OCI-LY7 (cell line): ENCODE results near the gene NPC1. TPM values are rescaled to one million over a fixed set of nuclear protein-coding genes. Genes with fewer than 3 reads are reported as not detected.

Experiments used
- BruUV-seq: library from RNA; stranded (reverse); fragments of 400-500 nt; replicated peaks from 2 replicates; lab custom pipeline; 2021; lab: Mats Ljungman, UMichigan
- CTCF ChIA-PET: fragments of 300-600 bp; sonication (Branson Sonifier 250); formaldehyde crosslinking; loops from one replicate; lab custom pipeline; 2022; ENCODE audit warnings: antibody characterized with exemption; ENCODE audit not compliant: unreplicated experiment; lab: Charles Lee
- POLR2A ChIA-PET: fragments of 300-600 bp; sonication (Branson Sonifier 250); formaldehyde crosslinking; loops from one replicate; lab custom pipeline; 2022; ENCODE audit warnings: antibody characterized with exemption; lab: Charles Lee
- DNase-seq: peaks from one replicate; pipeline ENCODE4 v3.0.0-alpha.2; 2015; ENCODE audit warnings: low spot score
- H2AFZ ChIP-seq: fragments of 200-600 bp; sonication (generic), shearing (Covaris generic); 2 replicates; pipeline ENCODE4 v1.6.1; 2014; ENCODE audit warnings: mild to moderate bottlenecking, antibody characterized with exemption, low read length, moderate library complexity
- H3K27ac ChIP-seq: fragments of 200-600 bp; sonication (generic); 2 replicates; pipeline ENCODE4 v1.5.1; 2014; ENCODE audit warnings: mixed run types, low read depth, mild to moderate bottlenecking, moderate library complexity, low read length, inconsistent platforms; ENCODE audit not compliant: poor library complexity, severe bottlenecking
- H3K36me3 ChIP-seq: fragments of 200-600 bp; sonication (generic); 2 replicates; pipeline ENCODE4 v1.6.1; 2014; ENCODE audit warnings: mild to moderate bottlenecking, antibody characterized with exemption, low read length, moderate library complexity, mixed read lengths; ENCODE audit not compliant: insufficient read depth
- H3K4me1 ChIP-seq: fragments of 200-600 bp; sonication (generic); 2 replicates; pipeline ENCODE4 v1.5.1; 2014; ENCODE audit warnings: mild to moderate bottlenecking, low read length; ENCODE audit not compliant: insufficient read depth, poor library complexity, severe bottlenecking
- H3K4me2 ChIP-seq: fragments of 200-600 bp; sonication (generic); 2 replicates; pipeline ENCODE4 v1.6.1; 2014; ENCODE audit warnings: mild to moderate bottlenecking, low read length
- H3K4me3 ChIP-seq: fragments of 200-600 bp; sonication (generic); 2 replicates; pipeline ENCODE4 v1.5.1; 2014; ENCODE audit warnings: mild to moderate bottlenecking, low read depth, low read length; ENCODE audit not compliant: poor library complexity, severe bottlenecking
- H3K79me2 ChIP-seq: fragments of 200-600 bp; sonication (generic); 2 replicates; pipeline ENCODE4 v1.6.1; 2016; ENCODE audit warnings: low read depth, mild to moderate bottlenecking, low read length, moderate library complexity, mixed read lengths; ENCODE audit not compliant: insufficient read depth
- H3K9me2 ChIP-seq: fragments of 200-600 bp; sonication (generic); 2 replicates; pipeline ENCODE4 v1.6.1; 2016; ENCODE audit warnings: mild to moderate bottlenecking, low read length, mixed read lengths; ENCODE audit not compliant: insufficient read depth
- H3K9me3 ChIP-seq: fragments of 200-600 bp; sonication (generic); 2 replicates; pipeline ENCODE4 v1.6.1; 2014; ENCODE audit warnings: mild to moderate bottlenecking, mixed run types, low read length, mixed read lengths
- H4K20me1 ChIP-seq: fragments of 200-600 bp; sonication (generic); 2 replicates; pipeline ENCODE4 v1.6.1; 2014; ENCODE audit warnings: mild to moderate bottlenecking, antibody characterized with exemption, low read length, moderate library complexity, mixed read lengths; ENCODE audit not compliant: insufficient read depth
- CTCF ChIP-seq: fragments of 200-600 bp; sonication (generic); conservative IDR thresholded peaks from 2 replicates; pipeline ENCODE4 v1.5.1; 2014; ENCODE audit warnings: mild to moderate bottlenecking, antibody characterized with exemption, low read length, moderate library complexity, mixed read lengths
- EZH2phosphoT487 ChIP-seq: fragments of 200-600 bp; sonication (generic); IDR thresholded peaks from 2 replicates; pipeline ENCODE4 v1.6.1; 2018; ENCODE audit warnings: low read depth, borderline replicate concordance, mild to moderate bottlenecking, mixed run types, antibody characterized with exemption, low read length, moderate library complexity, mixed read lengths
- intact Hi-C: fragments of 100-400 bp; cut with micrococcal nuclease; formaldehyde crosslinking; loops from one replicate; pipeline ENCODE4 v1.10.0; 2022; ENCODE audit not compliant: unreplicated experiment
- total RNA-seq, 2 experiments: library from RNA; depleted of rRNA in 1 of 2; stranded (reverse); fragments of >200 nt in 1 of 2; shearing (Covaris generic) in 1 of 2; gene quantifications; 2 replicates each; pipeline ENCODE4 v1.2.3, GENCODE V29; 2014 to 2022

Gene NPC1
- total RNA-seq, 2 experiments from 2014 or later, result 26.0 to 38.9 TPM

DNA sequence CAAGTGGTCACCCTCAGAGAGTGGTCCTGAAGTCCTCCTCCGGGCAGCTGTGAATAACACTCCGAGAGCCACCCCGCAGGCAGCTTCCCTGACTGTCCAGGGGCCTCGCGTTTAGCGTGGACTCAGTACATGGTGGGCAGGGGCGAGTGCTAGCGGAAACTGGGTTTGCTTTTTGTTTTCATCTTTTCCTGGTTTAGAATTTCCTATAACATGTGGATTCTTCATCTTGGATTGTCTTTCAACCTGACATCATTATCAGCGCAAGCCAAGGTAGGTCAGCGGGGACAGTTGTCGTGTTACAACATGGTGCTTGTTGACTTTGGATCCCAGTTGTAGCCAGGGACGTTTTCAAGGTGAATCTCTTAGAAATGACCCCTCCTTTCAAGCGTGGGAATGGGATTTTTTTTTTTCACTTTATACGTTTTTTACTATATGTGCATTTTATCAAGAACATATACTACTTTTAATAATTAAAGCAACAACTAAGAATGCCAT is 62.0 kb downstream of the NPC1 start:
- Histone ChIP-seq H4K20me1 (no peaks in the 10 kb centered on the region), H3K36me3 (peaks cover 96% of the 10 kb centered on the region), H2AFZ (no peak overlapping the region), H3K27ac (no peak overlapping the region), H3K9me3 (no peaks in the 10 kb centered on the region), H3K9me2 (no peaks in the 10 kb centered on the region), H3K79me2 (no peaks in the 10 kb centered on the region), H3K4me2 (no peak overlapping the region), H3K4me1 (no peaks in the 10 kb centered on the region), H3K4me3 (no peak overlapping the region)
- no peak for DNase-seq
- ChIA-PET POLR2A (no interaction called here), CTCF (no interaction called here)
- intact Hi-C loops, result no loop called here
- no TSS peak for BruUV-seq
- TF ChIP-seq CTCF (no peak), EZH2phosphoT487 (no peak)

GRCh38 chr18:23523429-23524212 is 62.7 kb downstream of the NPC1 start:
- Histone ChIP-seq H3K27ac (no peak overlapping the region), H2AFZ (no peak overlapping the region), H3K9me3 (no peaks in the 10 kb centered on the region), H3K79me2 (no peaks in the 10 kb centered on the region), H3K4me2 (no peak overlapping the region), H4K20me1 (no peaks in the 10 kb centered on the region), H3K4me1 (no peaks in the 10 kb centered on the region), H3K36me3 (peaks cover 96% of the 10 kb centered on the region), H3K4me3 (no peak overlapping the region), H3K9me2 (no peaks in the 10 kb centered on the region)
- TF ChIP-seq EZH2phosphoT487 (no peak), CTCF (no peak)
- intact Hi-C loops, result no loop called here
- BruUV-seq, result no TSS peak
- DNase-seq, result no peak
- ChIA-PET CTCF (no interaction called here), POLR2A (interaction anchor here (0.6 to 0.9 kb wide), 2 partner anchors 362 to 432 kb away, joined by 3 read pairs; no protein-coding TSS in a partner anchor)

DNA sequence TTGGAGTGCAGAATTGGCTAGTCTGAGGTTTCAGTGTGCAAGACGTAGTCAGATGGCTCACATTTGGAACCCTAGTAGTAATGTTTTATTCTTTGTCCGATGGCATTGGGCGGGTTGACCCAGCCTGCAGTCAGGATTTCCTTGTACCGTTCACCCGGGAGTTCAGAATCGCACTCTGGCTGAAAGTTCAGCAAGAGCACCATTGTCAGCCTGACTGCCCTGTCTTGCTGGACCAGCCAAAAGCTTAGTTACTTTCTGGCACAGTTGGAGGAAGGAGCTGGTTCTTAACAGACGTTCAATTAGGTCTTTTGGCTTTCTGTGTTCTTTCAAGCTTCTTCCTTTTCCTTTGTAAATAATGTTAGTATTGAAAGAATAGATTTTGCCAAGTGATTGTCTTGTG is 64.4 kb downstream of the NPC1 start:
- Histone ChIP-seq H3K27ac (no peak overlapping the region), H3K4me3 (no peak overlapping the region), H3K79me2 (no peaks in the 10 kb centered on the region), H3K4me2 (no peak overlapping the region), H3K4me1 (no peaks in the 10 kb centered on the region), H3K36me3 (peaks cover 97% of the 10 kb centered on the region), H4K20me1 (no peaks in the 10 kb centered on the region), H3K9me2 (no peaks in the 10 kb centered on the region), H3K9me3 (no peaks in the 10 kb centered on the region), H2AFZ (no peak overlapping the region)
- BruUV-seq, result no TSS peak
- no peak for DNase-seq
- ChIA-PET POLR2A (interaction anchor here (0.7 to 0.8 kb wide), 2 partner anchors 17 to 31 kb away, joined by 3 to 5 read pairs; no protein-coding TSS in a partner anchor), CTCF (no interaction called here)
- TF ChIP-seq CTCF (no peak), EZH2phosphoT487 (no peak)
- intact Hi-C loops, result no loop called here
